CD4-positive, alpha-beta T cell treated with Interleukin-6 at 100 ng/mL for 8 hours (primary cell): ENCODE data around the gene TTC31.
A peak's percentile ranks its signal among the peaks of the same experiment; 100 is the strongest.

Source experiments
- DNase-seq: peaks from one replicate; pipeline ENCODE4 v3.0.0-alpha.2; 2020; ENCODE audit warnings: mixed read lengths, low spot score

Gene TTC31

DNA sequence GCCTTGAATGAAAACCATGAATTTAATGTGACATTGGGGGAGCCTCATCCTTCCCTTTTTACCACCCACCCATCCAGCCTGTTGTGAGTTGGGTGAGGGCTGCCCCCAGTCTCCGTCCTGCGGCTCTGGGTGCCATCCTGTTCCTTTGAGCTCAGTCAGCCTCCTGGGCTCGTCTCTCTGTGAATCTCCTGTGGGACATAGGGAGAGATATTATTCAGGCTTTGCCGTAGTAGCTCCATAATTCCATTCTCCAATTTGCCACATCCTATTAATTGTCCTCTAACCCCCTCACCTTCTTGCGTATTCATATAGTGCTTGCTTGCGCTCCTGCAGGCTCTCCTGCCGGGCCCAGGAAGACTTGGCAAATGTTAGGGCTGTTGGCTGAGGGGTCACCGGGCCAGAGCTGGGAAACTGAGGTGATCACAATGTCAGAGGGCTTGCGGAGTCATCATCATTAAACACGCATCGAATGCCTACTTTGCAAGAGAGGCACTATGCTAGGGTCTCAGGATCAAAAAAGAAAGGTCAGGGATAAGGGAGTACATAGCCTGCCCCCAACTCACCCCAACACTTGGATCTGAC, 43.9 kb downstream of the TTC31 start:
- no peak for DNase-seq

DNA sequence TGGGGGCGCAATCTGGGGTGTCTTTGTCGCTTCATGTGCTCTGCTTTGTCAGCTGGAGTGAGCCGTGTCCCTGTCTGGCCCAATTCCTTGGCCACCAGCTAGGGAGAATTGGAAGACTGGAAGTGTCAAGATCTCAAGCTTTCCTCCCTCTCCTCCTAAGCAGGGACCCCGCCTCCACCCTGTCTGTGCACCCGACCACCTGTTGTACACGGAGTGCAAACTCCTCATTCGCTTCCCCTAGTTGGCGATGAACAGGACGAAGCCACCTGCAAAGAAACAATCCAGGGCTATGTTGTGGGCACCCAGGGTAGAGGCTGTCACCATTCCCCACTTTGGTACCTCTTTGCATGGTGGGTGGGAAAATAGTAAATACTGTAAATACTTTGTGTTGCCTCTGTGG, 44.9 kb downstream of the TTC31 start:
- no peak for DNase-seq

DNA sequence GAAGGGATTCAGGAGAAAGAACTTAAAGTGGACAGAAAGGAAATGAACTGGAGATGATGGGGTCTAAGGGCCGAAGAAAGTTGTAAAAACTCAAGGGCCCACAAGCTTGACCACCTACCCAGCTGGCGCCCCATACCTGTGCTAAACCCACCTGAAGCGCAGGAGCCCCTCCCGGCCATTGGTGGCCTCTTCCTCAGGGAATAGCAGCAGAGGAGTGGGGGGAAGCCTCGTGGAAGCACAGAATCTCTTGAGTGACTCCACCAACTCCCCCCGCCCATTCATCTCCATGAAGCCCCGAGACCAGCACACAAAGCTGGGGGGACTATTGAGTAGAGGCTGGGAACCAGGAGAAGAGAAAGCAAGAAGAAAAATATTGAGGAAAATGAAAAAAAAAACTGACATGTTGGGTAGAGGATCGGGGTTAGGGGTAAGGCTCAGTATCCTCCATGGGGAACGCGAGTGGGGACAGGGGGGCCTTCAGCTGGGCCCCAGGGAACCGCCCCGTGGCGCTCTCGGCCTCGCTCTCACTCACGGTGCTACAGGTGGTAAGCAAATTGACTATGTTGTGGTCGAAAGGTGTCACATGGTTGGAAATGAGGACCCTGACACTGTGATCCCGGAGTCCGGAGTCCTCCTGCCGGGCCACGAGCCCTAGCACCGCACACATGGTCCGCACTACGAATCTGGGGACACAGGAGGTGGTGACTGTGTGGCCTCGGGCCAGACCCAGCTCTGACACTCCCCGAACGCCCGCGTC, 45.9 kb downstream of the TTC31 start:
- no peak for DNase-seq

DNA sequence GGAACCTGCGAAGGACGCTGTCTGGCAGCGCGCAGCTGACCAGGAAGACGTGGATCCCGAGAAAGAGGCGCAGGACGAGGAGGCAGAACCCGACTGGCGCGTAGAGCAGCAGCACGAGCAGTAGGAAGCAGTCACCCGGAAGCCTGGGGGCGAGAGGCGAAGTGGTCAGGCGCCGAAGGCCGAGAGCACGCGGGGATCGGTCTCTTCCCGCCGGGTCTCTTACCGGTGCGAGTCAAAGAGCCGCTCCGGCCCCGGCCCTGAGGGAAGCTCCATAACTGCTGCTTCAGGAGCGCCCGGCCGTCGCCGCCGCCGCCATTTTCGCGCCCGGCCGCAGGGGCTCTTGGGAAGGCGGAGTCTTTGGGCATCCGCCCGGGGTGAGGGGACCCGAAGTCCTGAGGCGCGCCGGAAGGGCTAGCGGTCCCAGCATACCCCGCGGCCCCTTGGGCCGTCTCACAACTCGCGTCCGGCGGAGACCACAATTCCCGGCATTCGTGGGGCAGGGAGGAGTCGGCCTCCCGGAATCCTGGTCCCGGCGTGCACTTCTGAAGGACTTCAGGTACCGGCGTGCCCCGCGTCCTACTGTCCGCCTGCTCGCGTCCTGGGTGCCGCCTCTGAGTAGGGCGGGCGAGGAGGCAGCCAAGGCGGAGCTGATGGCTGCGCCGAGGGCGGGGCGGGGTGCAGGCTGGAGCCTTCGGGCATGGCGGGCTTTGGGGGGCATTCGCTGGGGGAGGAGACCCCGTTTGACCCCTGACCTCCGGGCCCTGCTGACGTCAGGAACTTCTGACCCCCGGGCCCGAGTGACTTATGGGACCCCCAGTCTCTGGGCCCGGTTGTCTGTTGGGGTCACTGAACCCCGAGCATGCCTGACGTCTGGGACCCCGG, 46.7 kb downstream of the TTC31 start, which contains the start of the genes AUP1 and HTRA2:
Gene AUP1 (minus strand): TSS at position 350 of the 882 bp plus-strand sequence. CDS start 77 bp downstream, at position 273.
Gene HTRA2 (plus strand): TSS at position 577 of the 882 bp plus-strand sequence. CDS start 74 bp downstream, at position 651.
- peak; percentile 86 for DNase-seq

DNA sequence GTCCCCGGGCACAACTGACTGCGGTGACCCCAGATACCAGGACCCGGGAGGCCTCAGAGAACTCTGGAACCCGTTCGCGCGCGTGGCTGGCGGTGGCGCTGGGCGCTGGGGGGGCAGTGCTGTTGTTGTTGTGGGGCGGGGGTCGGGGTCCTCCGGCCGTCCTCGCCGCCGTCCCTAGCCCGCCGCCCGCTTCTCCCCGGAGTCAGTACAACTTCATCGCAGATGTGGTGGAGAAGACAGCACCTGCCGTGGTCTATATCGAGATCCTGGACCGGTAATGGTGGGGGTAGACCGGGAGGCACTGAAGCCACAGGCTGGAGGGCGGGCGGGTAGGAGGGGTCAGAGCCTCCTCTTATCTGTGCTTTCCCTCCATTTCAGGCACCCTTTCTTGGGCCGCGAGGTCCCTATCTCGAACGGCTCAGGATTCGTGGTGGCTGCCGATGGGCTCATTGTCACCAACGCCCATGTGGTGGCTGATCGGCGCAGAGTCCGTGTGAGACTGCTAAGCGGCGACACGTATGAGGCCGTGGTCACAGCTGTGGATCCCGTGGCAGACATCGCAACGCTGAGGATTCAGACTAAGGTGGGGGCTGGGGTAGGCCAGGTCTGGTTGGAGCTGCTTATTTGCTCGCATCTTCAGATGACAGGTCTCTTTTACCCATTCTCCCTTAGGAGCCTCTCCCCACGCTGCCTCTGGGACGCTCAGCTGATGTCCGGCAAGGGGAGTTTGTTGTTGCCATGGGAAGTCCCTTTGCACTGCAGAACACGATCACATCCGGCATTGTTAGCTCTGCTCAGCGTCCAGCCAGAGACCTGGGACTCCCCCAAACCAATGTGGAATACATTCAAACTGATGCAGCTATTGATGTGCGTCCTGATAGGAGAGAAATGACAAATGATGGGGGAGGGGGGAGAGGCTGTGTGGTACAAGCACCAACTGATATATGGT, 47.6 kb downstream of the TTC31 start:
- DNase-seq: peak; percentile 28

DNA sequence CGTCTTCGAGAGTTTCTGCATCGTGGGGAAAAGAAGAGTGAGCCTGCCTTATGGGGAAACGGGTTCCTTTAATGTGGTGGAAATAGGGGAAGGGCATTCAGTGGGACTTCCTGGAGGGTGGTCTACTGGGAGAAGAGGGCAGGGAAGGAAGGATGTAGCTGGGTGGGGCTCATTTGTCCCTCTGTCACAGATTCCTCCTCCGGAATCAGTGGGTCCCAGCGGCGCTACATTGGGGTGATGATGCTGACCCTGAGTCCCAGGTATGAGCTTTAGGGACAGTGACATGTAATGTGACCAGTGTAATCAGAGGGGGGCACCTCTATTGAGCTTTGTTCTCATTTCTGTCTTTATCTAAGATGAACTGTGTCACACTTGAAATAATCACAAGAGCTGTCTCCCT, 48.8 kb downstream of the TTC31 start:
- no peak for DNase-seq

DNA sequence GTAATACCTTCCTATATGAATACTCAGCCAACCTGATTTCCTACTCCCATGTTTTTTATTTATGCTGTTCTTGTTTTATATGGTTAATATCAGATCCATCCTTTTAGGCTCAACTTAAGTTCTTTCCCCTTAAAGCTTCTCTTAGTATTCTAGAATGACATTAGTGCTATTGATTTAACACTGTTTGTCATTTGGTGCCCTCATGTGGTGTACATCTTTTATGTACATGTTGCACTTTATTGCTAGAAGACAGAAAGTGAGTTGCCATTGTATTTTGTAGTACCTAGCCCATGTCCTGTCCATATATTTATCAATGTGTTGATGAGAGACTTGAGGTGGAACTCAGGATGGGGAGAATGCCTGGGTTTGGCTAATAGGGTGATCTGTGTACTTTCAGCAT, 49.3 kb downstream of the TTC31 start:
- DNase-seq: peak; percentile 32

DNA sequence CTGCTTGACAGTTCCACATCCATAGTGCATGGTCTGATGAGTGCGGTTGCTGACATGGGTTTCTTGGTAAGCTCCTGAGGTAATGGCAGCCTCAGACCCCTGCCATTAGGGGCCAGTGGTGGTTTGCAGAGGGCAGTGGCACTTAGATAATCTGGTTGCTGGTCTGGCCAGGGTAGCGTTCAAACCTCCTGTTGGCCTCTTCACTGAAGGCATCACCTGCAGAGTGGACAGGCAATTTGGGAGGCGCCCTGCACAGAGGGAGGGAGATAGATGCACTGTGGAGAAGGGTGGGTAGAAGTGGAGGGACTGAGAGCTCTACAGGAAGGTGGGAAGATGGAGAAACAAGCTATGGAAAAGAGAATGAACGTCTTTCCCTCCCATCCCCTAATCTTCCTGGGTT, 50.6 kb downstream of the TTC31 start:
- no peak for DNase-seq

DNA sequence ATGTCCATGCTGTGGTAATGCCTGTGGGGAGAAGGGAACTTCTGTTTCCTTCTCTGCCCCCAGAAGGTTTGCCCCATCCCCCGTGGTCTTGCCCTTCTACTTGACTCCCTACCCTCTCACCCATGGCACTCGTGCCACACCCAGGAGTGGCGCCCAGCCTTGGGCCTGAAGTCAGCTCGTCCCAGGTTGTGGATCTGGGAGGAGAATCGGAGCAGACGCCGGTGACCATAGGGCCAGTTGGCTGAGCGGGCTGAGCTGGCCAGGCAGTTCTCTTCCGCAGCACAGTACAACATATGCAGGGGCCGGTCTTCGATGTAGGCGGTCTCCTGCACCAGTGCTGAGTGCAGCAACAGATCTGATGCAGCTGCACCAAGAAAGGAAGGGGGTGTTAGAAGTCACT, 51.5 kb downstream of the TTC31 start:
- DNase-seq: no peak

DNA sequence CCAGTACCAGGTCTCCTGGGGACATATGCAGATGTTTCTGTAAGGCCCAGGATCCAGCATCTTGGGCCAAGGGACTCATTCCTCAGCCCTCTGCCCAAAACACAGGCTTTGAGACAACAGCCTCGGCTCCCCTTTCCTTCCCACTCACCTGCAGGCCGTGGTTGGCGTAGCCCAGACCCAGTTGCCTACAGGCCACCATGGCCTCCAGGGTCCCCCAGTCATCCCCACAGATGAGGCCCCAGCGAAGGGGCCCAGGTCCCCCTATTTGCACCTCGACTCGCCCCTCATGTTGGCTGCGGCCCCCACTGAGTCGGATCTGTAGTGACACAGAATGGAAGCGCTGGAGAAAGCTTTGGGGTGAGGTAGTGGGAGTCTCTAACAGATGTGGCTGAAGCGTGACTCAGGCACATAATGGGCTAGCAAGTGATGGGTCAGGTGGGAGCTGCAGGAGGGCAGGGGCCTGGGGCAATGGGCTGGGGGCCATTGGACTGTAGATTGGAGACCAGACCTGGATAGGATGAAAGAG, 52.6 kb downstream of the TTC31 start:
- DNase-seq: no peak

DNA sequence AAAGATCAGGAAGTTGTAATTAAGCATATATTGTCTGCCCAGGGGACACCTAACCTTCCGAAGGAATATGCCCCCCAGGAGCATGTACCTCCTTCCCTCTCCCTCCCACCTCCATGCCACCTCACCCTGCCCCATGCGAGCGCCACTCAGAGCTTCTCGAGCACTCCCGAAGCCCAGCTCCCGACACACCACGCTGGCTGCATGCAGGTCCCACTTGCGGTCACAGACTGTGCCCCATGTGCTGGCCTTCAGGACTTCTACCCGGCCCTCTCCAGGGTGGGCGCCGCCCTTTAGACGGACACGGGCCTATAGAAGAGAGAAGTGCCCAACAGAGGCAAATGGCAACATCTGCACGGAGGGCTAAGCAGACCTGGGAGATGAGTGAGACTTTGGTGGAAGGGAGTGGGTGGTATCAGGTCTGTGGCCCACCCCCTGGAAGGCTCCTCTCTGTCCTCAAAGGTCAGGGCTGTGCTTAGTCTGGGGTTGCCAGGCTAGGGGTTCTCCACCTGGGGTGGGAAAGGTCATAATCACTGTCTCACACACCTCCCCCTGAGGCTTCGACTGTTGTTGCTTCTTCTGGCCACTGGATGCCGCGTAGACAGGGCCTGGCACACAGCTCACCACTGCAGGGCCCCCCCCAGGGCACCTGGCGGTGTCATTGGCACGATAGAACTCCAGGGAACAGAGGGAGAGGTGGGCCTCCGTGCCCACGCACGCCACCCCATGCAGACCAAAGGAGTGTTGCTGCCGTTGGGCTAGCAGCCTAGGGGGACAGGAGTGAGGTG, 53.5 kb downstream of the TTC31 start:
- no peak for DNase-seq

DNA sequence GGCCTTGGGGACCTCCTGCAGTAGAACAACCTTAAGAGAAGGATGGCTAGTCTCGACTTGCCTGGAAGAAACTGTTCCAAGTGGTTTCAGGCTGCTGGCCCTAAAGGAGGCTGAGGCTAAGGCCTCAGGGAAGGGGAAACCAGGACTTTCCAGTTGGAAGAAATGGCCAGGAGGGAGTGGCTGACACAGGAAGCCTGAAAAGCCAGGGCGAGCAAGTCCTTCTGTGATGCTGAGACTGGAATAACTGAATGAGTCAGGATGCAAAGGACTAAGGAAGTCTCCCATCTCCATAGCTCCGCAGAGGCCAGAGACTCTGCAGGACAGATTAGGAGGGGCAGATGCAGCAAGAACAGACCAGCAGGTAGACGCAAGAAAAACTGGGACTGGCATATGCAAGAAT, 54.3 kb downstream of the TTC31 start:
- no peak for DNase-seq

DNA sequence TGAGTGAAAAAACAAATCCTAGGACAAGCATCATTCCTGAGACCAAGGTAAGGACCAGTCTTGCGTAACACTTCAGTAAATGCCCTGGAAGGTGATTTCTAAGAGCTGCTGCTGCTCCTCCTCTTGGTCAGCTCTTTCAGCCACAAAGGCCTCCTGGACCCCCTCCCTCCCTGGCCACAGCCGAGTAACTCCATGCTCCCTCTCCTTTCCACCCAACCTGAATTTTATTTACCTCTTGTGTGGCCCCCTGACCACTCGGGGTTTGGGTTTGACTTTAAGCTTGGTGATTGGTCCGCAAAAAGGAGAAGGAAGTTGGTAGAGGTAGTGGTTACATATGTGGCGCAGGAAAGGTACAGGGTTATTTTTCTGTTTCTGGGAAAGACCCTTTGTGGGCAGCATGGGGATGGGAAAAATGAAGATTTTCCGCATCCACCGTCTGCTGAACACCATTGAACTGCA, 56.0 kb downstream of the TTC31 start:
- no peak for DNase-seq

DNA sequence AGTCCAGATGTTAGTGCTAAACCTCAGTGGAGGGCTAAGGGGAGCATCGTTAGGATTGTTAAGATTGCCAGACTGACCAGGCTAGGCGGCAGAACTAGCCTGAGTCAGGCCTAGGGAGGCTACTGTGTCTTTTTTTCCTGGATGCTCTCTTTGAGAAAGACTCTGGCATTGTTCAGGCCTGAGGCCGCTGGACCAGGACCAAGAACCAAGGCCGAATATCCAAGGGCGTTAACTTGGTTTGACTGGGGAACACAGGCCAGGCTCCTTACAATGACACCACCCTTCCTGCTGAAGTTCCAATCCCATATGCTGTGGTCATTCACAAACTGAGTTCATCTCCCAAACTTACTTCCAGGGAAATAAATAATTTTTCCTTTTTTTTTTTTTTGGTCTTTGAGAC, 57.4 kb downstream of the TTC31 start:
- no peak for DNase-seq

DNA sequence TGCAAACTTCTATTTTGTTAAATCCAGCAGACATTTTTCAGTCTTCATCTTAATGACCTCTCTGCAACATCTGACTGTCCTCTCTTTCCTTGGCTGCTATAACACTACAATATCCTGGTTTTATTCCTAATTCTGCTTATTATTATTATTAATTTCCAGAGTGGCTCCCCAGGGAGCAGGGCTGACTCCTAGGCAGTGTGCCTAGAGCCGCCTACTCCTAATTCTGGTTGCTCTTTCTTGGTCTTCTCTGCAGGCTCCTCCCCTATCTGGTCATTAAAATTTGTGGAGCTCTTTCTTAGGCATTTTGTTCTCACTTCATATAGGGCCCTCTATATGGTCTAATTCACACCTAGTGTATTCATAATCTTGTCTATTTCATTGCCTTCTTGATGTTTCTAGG, 60.1 kb downstream of the TTC31 start:
- no peak for DNase-seq
